Osteoblast (primary cell): ENCODE data around the gene GSTK1. TPM values are rescaled to one million over a fixed set of nuclear protein-coding genes. Genes with fewer than 3 reads are reported as not detected.

ENCODE experiments used
- DNase-seq: peaks from one replicate; pipeline ENCODE4 v3.0.0; 2011; ENCODE audit warnings: low spot score, mixed read lengths; ENCODE audit not compliant: insufficient read length; ENCODE audit errors: missing footprints
- H2AFZ ChIP-seq: 2 replicates; pipeline ENCODE4 v1.6.0; 2011; ENCODE audit warnings: mild to moderate bottlenecking, low read length
- H3K27ac ChIP-seq: 2 replicates; pipeline ENCODE4 v1.5.1; 2011; ENCODE audit warnings: mild to moderate bottlenecking, low read depth, low read length, moderate library complexity
- H3K27me3 ChIP-seq: 2 replicates; pipeline ENCODE4 v1.6.0; 2012; ENCODE audit warnings: mild to moderate bottlenecking, control low read depth, inconsistent platforms, low read length, moderate library complexity; ENCODE audit not compliant: insufficient read depth
- H3K36me3 ChIP-seq: 2 replicates; pipeline ENCODE4 v1.5.1; 2011; ENCODE audit warnings: mild to moderate bottlenecking, low read length, control low read depth, moderate library complexity; ENCODE audit not compliant: insufficient read depth
- H3K4me1 ChIP-seq: 2 replicates; pipeline ENCODE4 v1.5.1; 2011; ENCODE audit warnings: mild to moderate bottlenecking, low read length, control low read depth, moderate library complexity; ENCODE audit not compliant: insufficient read depth
- H3K4me2 ChIP-seq: 2 replicates; pipeline ENCODE4 v1.6.0; 2011; ENCODE audit warnings: mild to moderate bottlenecking, low read length; ENCODE audit not compliant: insufficient read depth
- H3K4me3 ChIP-seq: fragments of 200-600 bp; sonication (generic); 3 replicates; pipeline ENCODE4 v1.5.1; 2012; ENCODE audit warnings: mild to moderate bottlenecking, low read length, inconsistent platforms; ENCODE audit not compliant: insufficient read depth
- H3K79me2 ChIP-seq: 2 replicates; pipeline ENCODE4 v1.6.0; 2012; ENCODE audit warnings: mild to moderate bottlenecking, low read length, control low read depth, inconsistent platforms; ENCODE audit not compliant: insufficient read depth
- H3K9me3 ChIP-seq: 2 replicates; pipeline ENCODE4 v1.5.1; 2011; ENCODE audit warnings: low read depth, low read length, control low read depth
- H4K20me1 ChIP-seq: 2 replicates; pipeline ENCODE4 v1.6.0; 2012; ENCODE audit warnings: mild to moderate bottlenecking, low read length, control low read depth; ENCODE audit not compliant: insufficient read depth
- CTCF ChIP-seq: IDR thresholded peaks from 2 replicates; pipeline ENCODE4 v1.5.1; 2011; ENCODE audit warnings: mild to moderate bottlenecking, low read depth, low read length, moderate library complexity; ENCODE audit errors: extremely low read depth
- total RNA-seq: library from RNA; depleted of rRNA; stranded (reverse); fragments of >200 nt; gene quantifications from 2 replicates; pipeline ENCODE4 v1.2.3, GENCODE V29; 2012

GSTK1 gene
- total RNA-seq, 1 donor = 99.9 TPM

GRCh38 chr7:143222782-143223181 is 40.5 kb upstream of the GSTK1 start:
- no peaks in the 10 kb centered on the region for H3K9me3 ChIP-seq
- H3K4me1 ChIP-seq = no peaks in the 10 kb centered on the region
- no peak overlapping the region for H3K27ac ChIP-seq
- H3K79me2 ChIP-seq = no peaks in the 10 kb centered on the region
- peaks cover 28% of the 10 kb centered on the region for H3K27me3 ChIP-seq
- no peak overlapping the region for H3K4me3 ChIP-seq
- H2AFZ ChIP-seq = no peak overlapping the region
- H3K36me3 ChIP-seq = no peaks in the 10 kb centered on the region
- H3K4me2 ChIP-seq = no peak overlapping the region
- no peak for TF ChIP-seq CTCF
- no peaks in the 10 kb centered on the region for H4K20me1 ChIP-seq
- no peak for DNase-seq

GRCh38 chr7:143223784-143224183 is 39.5 kb upstream of the GSTK1 start:
- TF ChIP-seq CTCF = no peak
- Histone ChIP-seq H3K79me2 (no peaks in the 10 kb centered on the region), H3K9me3 (no peaks in the 10 kb centered on the region), H3K27me3 (peaks cover 28% of the 10 kb centered on the region), H3K4me3 (no peak overlapping the region), H3K27ac (no peak overlapping the region), H3K36me3 (no peaks in the 10 kb centered on the region), H3K4me1 (no peaks in the 10 kb centered on the region), H4K20me1 (no peaks in the 10 kb centered on the region), H3K4me2 (no peak overlapping the region), H2AFZ (no peak overlapping the region)
- DNase-seq = no peak

- no peaks in the 10 kb centered on the region for H4K20me1 ChIP-seq
- H3K4me1 ChIP-seq = peaks cover 4% of the 10 kb centered on the region
- no peaks in the 10 kb centered on the region for H3K36me3 ChIP-seq
- peaks cover 28% of the 10 kb centered on the region for H3K27me3 ChIP-seq
- H3K4me3 ChIP-seq = no peak overlapping the region
- H3K79me2 ChIP-seq = no peaks in the 10 kb centered on the region
- no peak overlapping the region for H3K4me2 ChIP-seq
- DNase-seq = no peak
- H3K9me3 ChIP-seq = no peaks in the 10 kb centered on the region
- no peak for TF ChIP-seq CTCF
- H2AFZ ChIP-seq = no peak overlapping the region
- no peak overlapping the region for H3K27ac ChIP-seq
These were observed 38.2 kb upstream of the GSTK1 start for GRCh38 chr7:143225047-143225446.

- DNase-seq = no peak
- Histone ChIP-seq H4K20me1 (no peaks in the 10 kb centered on the region), H3K9me3 (no peaks in the 10 kb centered on the region), H2AFZ (no peak overlapping the region), H3K4me1 (peaks cover 4% of the 10 kb centered on the region), H3K36me3 (no peaks in the 10 kb centered on the region), H3K4me3 (no peak overlapping the region), H3K4me2 (no peak overlapping the region), H3K27ac (no peak overlapping the region), H3K27me3 (peaks cover 17% of the 10 kb centered on the region), H3K79me2 (no peaks in the 10 kb centered on the region)
- TF ChIP-seq CTCF = no peak
These were observed 35.4 kb upstream of the GSTK1 start for GRCh38 chr7:143227806-143228205.
